NCI-H2227 (cell line): ENCODE results near the gene MYO1E.
"Not testable (repeated sequence)": the region's sequence is repeated elsewhere in the genome, so short reads cannot be mapped to it uniquely, and the experiment has no call there.

ENCODE experiments used
- DNase-seq: peaks from one replicate; lab custom pipeline; 2025; ENCODE audit not compliant: unreplicated experiment; lab: John Stamatoyannopoulos, UW

Gene MYO1E

GRCh38 chr15:59388670-59389069 lies 16.0 kb upstream of the MYO1E start:
- no peak for DNase-seq

DNA sequence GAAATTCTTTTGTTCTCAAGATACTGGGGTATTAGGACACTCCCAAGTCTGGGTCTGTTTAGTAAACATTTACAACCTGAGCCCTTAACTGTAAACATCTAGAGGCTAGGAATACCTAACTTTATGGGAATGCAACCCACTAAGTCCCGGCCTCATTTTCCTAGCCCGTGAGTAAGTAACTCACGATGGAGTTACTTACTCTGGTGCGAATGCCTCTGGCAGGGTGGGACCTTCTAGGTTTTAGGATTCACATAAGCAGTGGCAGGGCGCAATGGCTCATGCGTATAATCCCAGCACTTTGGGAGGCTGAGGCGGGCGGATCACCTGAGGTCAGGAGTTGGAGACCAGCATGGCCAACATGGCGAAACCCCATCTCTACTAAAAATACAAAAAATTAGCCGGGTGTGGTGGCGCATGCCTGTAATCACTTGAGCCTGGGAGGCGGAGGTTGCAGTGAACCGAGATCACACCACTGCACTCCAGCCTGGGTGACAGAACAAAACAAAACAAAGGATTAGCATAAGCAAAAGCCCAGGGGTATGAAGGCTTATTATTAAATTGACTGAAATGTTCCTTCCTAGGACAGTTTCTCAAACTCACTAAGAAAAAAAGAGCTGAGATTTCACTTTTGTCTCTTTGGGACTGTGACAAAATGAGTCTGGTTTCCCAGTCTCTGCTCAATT lies 14.7 kb upstream of the MYO1E start:
- DNase-seq, result not testable (repeated sequence)

- no peak for DNase-seq
Measured at GRCh38 chr15:59385171-59385570, 12.5 kb upstream of the MYO1E start.

DNA sequence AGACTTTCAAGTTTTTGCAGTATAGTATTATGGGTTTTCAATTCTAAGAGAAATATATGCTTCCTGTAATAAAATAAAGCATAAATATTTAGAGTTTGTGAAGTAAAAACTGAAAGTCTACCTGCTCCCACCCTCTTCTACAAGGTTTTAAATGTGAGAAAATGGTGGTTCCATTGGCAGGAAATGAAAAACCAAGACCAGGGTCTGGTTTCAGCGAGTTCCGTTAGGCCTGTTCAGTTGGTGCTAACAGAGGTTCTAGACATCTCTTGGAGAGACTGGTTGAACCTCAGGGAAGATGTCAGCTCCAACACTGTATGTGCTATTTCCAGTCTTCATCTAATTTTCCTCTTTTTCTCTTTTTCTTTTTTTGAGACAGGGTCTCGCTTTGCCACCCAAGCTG lies 11.8 kb upstream of the MYO1E start:
- no peak for DNase-seq

DNA sequence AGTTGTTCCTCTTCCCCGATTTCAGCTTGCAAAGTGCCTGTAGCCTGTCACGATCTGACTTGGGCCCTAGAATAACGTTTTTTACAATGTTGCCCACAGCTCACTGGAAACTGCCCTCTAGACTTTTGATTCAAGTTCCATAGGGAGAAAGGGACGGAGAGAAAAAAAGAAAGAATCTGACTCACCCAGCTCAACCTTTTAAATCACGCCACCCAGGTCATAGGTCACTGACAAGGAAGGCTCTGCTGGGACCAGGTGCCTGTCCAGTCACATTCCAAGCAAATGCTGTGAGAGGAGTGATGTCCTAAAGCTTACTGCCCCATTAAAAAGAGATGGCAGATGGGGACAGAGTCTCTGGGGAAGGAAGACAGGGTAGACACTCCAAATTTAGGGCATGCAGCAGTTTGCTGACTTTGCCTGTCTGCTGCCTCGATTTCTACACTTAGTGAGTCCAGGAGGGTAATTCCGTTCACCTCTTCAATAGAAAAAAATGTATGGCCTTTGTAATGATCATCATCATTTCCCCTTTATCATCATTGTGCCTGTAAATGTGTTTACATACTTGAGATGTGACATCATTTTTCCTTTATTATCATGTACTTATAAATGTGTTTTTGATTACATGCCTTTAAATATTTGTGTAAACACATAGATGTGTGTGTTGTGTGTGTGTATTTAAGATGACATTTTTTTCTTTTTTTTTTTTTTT lies 8.4 kb upstream of the MYO1E start:
- DNase-seq, result no peak

GRCh38 chr15:59379531-59379930 lies 6.9 kb upstream of the MYO1E start:
- no peak for DNase-seq

DNA sequence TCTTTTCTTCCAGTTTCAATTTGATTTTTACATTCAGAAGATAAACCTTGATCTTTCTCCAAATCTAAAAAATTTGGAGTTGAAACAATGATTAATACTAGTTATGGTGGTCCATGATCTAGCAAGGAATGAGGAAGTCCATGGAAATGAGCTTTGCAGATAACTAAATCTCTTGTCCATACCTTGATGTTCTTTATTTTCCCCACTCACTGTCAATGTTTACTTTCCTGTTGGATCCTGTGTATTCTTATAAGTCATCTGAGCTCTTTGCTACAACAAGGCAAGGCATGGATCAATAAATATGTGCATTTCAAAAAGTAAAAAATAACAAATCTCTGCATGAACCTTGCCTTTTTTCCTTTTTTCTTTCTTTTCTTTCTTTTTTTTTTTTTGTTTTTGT lies 6.2 kb upstream of the MYO1E start:
- no peak for DNase-seq

- no peak for DNase-seq
Measured at GRCh38 chr15:59377924-59378323, 5.3 kb upstream of the MYO1E start.

GRCh38 chr15:59376733-59377132 lies 4.1 kb upstream of the MYO1E start:
- no peak for DNase-seq

- DNase-seq, result no peak
Measured at GRCh38 chr15:59373215-59373614, 544 bp upstream of the MYO1E start.

GRCh38 chr15:59371458-59372351 lies 966 bp downstream of the MYO1E start:
- no peak for DNase-seq

GRCh38 chr15:59369597-59369996 lies 3.1 kb downstream of the MYO1E start:
- DNase-seq, result no peak

DNA sequence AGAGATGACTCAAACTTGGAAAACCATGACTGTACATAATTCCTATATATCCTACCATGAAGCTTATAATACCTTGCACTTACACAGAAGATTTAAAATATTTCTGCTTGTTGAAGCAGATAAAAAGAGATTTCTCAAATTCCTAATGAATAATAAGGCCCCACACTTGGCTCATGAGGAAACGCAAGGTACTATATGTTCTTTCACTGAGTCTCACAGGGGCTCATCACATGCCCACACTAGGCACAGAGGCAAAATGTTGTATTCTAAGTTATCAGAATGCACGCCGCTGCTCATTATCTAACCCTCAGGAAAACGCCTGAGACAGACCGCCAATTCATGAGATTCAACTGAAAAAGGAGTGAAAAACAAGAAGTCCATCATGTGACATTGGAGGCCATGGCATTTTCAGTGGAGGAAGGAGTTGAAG lies 5.6 kb downstream of the MYO1E start:
- no peak for DNase-seq

DNA sequence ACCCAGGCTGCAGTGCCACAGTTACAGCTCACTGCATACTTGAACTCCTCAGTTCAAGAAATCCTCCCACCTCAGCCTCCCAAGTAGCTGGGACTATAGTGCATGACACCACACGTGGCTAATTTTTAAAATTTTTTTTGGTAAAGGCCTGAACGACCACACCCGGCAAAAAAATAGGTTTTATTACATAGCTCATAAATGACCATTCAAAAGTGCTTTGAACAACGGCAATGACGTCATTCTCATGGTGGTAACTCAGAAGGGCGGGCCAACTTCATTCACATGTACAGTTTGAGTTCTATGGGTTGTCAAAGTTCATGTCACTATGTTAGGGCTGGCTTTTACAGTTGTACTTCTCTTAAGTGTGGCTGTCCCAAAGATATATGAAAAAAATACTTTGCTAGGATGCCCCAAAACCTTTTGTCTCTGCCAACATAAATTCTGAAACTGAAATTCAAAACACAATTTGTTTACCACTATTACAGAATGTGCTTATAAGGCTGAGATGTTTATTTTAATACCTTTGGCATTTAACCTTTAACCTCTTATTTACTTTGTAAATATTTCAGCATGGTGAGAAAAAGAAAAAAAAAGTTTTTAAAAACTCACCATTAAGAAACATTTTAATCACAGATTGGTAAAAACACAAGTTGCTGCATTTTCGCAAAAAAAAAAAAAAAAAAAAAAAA lies 6.2 kb downstream of the MYO1E start:
- DNase-seq, result no peak

- no peak for DNase-seq
Measured at GRCh38 chr15:59364248-59364647, 8.4 kb downstream of the MYO1E start.

- DNase-seq, result no peak
Measured at GRCh38 chr15:59362331-59362730, 10.3 kb downstream of the MYO1E start.

DNA sequence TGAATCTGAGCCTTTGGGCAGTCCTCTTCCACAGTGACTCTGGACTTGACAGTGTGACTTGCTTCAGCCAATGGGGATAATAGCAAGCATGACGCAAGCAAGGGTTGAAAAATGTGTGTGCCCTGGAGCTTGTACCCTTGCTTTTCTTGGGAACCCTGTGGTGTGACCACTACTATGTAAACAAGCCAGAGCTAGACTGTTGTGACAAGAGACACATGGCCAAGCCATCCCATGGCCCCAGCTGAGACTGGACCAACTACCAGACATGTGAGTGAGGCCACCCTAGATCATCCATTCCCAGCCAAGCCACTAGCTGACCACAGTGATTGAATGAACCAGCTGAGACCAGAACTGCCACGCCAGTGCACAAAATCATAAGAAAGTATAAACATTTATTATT lies 11.8 kb downstream of the MYO1E start:
- no peak for DNase-seq

GRCh38 chr15:59360305-59360704 lies 12.4 kb downstream of the MYO1E start:
- no peak for DNase-seq

DNA sequence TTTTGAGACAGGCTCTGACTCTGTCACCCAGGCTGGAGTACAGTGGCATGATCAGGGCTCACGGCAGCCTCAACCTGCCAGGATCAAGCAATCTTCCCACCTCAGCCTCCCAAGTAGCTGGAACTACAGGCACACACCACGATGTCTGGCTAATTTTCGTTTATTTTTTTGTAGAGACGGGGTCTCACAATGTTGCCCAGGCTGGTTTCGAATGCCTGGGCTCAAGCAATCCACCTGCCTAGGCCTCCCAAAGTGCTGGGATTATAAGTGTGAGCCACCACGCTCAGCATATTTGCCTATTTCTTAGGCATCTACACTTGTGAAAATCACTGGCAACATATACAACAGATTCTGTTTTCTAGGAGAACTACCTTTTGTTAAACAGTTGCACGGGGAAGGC lies 16.9 kb downstream of the MYO1E start:
- no peak for DNase-seq

DNA sequence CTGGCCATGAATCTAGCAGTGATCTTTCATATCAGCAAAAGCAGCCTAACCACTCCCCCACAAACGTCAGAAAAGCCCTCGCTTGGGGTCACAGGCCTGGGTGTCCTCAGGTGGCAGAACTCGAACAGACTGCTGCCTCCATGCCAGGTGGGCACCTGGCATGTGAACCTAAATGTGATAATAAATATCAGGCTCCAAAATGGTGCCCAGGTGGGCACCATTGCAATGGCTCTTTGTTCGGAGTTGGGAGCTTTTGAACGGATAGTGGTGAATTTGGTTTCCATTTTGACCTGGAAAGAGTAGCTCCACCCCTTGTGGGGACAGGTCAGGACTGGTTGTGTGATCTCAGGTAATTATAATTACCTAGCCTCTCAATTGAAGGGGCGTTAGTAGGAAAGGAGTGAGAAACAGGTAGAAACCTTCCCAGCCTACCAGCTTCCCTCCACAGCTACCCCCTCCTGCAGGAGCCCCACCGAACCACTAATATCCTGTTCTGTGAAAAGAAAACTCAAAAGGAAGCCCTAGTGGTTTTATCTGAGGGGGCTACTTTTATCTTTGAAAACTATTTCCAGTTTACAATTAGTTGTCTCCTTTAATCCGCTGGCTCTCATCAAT lies 18.1 kb downstream of the MYO1E start:
- no peak for DNase-seq

- no peak for DNase-seq
Measured at GRCh38 chr15:59353994-59354416, 18.7 kb downstream of the MYO1E start.
